Neural crest cell (in vitro differentiated cells): ENCODE measurements around the gene EDARADD. TPM values are rescaled to one million over a fixed set of nuclear protein-coding genes. Genes with fewer than 3 reads are reported as not detected.

Experiments used
- DNase-seq: peaks from one replicate; pipeline ENCODE4 v3.0.0; 2021; ENCODE audit warnings: low read depth, mixed read lengths, low spot score
- H3K27ac Mint-ChIP-seq: one replicate; pipeline ENCODE4 v1.8.0; 2021; ENCODE audit warnings: mild to moderate bottlenecking, mixed read lengths; ENCODE audit not compliant: unreplicated experiment
- H3K27me3 Mint-ChIP-seq: 2 replicates; pipeline ENCODE4 v1.8.0; 2021; ENCODE audit warnings: low read depth, mild to moderate bottlenecking, mixed read lengths
- H3K36me3 Mint-ChIP-seq: 2 replicates; pipeline ENCODE4 v1.8.0; 2021; ENCODE audit warnings: low read depth, mild to moderate bottlenecking, mixed read lengths
- H3K4me1 Mint-ChIP-seq: 2 replicates; pipeline ENCODE4 v1.8.0; 2021; ENCODE audit warnings: mixed read lengths
- H3K4me3 Mint-ChIP-seq: one replicate; pipeline ENCODE4 v1.8.0; 2021; ENCODE audit warnings: mild to moderate bottlenecking, mixed read lengths
- H3K9me3 Mint-ChIP-seq: 2 replicates; pipeline ENCODE4 v1.8.0; 2021; ENCODE audit warnings: mixed read lengths
- total RNA-seq: library from RNA; stranded (reverse); gene quantifications from 2 replicates; pipeline ENCODE4 v1.2.1, GENCODE V29; 2021
- TF ChIP-seq, protein P1 (sequence below): fragments of 200-600 bp; sonication (generic); conservative IDR thresholded peaks from 2 replicates; pipeline ENCODE4 v1.5.0; 2021; ENCODE audit warnings: antibody characterized with exemption, mild to moderate bottlenecking

The EDARADD gene
- total RNA-seq, 1 donor from 2014 or later, result 3.0 TPM

DNA sequence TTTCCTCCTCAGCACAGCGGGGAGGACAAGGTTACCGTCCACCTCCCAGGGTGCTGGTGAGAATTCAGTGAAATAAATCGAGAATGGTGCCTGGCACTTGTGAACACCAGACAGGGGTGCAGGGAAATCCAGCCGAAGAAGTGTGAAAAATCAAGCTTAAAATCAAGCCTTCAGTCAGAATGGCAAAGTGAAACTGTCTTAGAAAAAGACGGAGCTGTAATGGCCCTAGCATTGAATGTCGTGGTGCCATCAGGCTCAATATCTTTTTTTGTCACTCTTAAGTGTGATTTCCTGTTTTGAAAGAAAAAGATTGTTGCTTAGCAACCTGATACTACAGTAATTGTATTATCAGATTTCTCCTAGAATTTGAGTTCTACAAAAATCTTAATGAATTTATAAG lies 22.1 kb downstream of the EDARADD start:
- Mint-ChIP-seq H3K36me3 (no peaks in the 10 kb centered on the region), H3K27me3 (no peaks in the 10 kb centered on the region), H3K27ac (peak overlapping the region; percentile 47), H3K4me1 (no peaks in the 10 kb centered on the region), H3K4me3 (no peak overlapping the region), H3K9me3 (no peaks in the 10 kb centered on the region)
- TF ChIP-seq, protein P1, sequence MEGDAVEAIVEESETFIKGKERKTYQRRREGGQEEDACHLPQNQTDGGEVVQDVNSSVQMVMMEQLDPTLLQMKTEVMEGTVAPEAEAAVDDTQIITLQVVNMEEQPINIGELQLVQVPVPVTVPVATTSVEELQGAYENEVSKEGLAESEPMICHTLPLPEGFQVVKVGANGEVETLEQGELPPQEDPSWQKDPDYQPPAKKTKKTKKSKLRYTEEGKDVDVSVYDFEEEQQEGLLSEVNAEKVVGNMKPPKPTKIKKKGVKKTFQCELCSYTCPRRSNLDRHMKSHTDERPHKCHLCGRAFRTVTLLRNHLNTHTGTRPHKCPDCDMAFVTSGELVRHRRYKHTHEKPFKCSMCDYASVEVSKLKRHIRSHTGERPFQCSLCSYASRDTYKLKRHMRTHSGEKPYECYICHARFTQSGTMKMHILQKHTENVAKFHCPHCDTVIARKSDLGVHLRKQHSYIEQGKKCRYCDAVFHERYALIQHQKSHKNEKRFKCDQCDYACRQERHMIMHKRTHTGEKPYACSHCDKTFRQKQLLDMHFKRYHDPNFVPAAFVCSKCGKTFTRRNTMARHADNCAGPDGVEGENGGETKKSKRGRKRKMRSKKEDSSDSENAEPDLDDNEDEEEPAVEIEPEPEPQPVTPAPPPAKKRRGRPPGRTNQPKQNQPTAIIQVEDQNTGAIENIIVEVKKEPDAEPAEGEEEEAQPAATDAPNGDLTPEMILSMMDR, result no peak
- DNase-seq, result no peak

DNA sequence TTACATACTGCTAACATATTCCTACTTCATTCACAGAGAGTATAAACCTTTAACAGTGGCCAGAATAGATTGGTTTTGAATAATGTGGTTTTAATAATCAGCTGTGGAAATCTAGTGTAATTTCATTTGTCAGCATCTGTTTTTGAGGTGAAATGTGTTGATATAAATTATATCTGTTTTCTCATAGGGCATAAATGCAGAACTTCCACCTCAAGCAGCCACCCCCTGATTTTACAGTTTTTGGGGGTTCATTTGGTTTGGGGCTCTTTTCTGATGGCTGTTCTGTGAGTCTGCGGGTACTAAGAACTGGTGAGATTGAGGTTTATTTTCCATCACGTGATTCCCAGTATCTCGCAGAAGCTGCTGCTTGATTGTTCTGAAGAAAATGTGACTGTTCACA lies 23.2 kb downstream of the EDARADD start:
- Mint-ChIP-seq H3K27me3 (no peaks in the 10 kb centered on the region), H3K36me3 (no peaks in the 10 kb centered on the region), H3K4me3 (no peak overlapping the region), H3K4me1 (no peaks in the 10 kb centered on the region), H3K27ac (no peak overlapping the region), H3K9me3 (no peaks in the 10 kb centered on the region)
- TF ChIP-seq, protein P1, result no peak
- no peak for DNase-seq

DNA sequence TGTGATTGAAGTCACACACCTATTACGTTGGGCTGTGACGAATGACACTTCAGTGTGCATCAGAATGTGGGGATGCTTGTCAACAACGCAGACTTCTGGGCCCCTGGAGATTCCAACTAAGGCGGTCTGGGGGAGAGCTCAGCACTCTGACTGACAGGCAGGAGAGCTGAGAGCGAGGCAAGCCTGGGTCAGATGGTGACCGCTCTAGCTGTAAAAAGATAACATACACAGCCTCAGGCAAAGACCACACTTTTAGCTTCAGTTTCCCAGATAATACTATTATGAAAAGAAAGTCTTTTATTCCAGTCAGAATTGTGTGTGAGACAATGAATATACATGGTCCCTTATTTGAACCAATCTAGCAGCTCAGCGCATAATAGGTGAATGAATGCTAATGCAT lies 25.4 kb downstream of the EDARADD start:
- TF ChIP-seq, protein P1, result no peak
- Mint-ChIP-seq H3K27me3 (no peaks in the 10 kb centered on the region), H3K4me3 (no peak overlapping the region), H3K27ac (no peak overlapping the region), H3K4me1 (no peaks in the 10 kb centered on the region), H3K36me3 (no peaks in the 10 kb centered on the region), H3K9me3 (no peaks in the 10 kb centered on the region)
- DNase-seq, result no peak

DNA sequence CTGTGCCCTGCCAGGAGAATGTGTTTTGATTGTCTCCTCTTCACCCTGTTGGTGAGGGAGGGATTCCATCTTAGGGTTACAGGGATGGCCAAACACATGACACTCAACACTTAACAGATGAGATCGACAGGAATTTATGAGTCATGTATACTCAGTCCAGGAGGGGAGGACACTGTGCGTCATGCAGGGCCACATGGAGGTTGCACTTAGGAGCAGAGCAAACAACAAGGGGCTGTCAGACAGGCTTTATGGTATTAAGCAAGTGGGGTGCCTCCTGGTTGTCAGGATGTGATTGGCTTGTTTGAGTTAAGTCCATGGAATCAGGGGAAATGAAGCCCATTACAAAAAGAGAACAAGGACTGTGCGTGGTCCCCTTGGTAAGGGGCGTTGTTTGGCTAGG lies 26.9 kb downstream of the EDARADD start:
- Mint-ChIP-seq H3K9me3 (no peaks in the 10 kb centered on the region), H3K36me3 (no peaks in the 10 kb centered on the region), H3K27me3 (no peaks in the 10 kb centered on the region), H3K27ac (no peak overlapping the region), H3K4me1 (no peaks in the 10 kb centered on the region), H3K4me3 (no peak overlapping the region)
- TF ChIP-seq, protein P1, result no peak
- no peak for DNase-seq

DNA sequence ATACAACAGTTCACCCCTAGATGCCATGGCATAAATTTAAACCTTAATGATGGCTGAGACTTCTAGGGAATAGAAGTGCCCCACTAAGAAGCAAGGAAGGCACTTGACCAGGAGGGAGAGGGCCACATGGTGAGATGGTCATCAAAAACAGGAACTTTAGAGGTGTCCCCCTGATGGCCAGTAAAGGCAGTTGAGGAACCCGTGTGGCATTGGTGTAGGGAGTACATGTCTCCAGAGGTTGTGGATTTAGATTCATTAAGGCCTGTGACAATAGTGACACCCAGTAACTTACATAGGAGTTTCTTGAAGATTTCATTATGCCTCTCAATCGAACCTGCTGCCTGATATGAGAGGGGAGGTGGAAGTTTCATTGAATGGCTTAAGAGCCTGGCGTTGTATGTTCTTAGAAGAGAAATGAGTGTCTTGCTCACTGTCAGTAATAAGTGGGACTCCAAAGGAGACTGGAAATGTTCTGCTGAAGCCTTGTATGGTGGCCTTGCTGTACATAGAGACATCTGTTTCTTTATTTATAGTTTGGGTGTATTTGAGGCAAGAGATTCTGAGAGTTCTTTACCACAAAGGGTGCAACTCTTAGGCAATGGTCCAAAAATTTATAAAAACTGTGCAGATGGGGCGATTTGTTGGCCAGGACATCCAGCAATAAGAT lies 27.9 kb downstream of the EDARADD start:
- H3K4me1 Mint-ChIP-seq, result no peaks in the 10 kb centered on the region
- no peaks in the 10 kb centered on the region for H3K36me3 Mint-ChIP-seq
- H3K9me3 Mint-ChIP-seq, result no peaks in the 10 kb centered on the region
- H3K27me3 Mint-ChIP-seq, result no peaks in the 10 kb centered on the region
- DNase-seq, result no peak
- H3K4me3 Mint-ChIP-seq, result no peak overlapping the region
- TF ChIP-seq, protein P1, result no peak
- H3K27ac Mint-ChIP-seq, result no peak overlapping the region
